Eye (tissue), 1 donor: ENCODE results near the gene KRT72.

ENCODE experiments used
- DNase-seq: peaks from one replicate; pipeline ENCODE4 v3.0.0-alpha.2; 2015

KRT72 gene

GRCh38 chr12:52600941-52601481 lies at the start of gene KRT72:
Gene KRT72 (minus strand): TSS chr12:52601463. CDS start chr12:52601452, 11 bp downstream.
- DNase-seq, result peak; percentile 13

GRCh38 chr12:52650520-52651081 lies 49.3 kb upstream of the KRT72 start:
- peak; percentile 10 for DNase-seq

- no peak for DNase-seq
Observed at GRCh38 chr12:52649066-52649465, 47.8 kb upstream of the KRT72 start.

- no peak for DNase-seq
Observed at GRCh38 chr12:52648012-52648550, 46.8 kb upstream of the KRT72 start.

GRCh38 chr12:52647601-52648000 lies 46.3 kb upstream of the KRT72 start:
- no peak for DNase-seq

- no peak for DNase-seq
Observed at GRCh38 chr12:52646613-52647012, 45.4 kb upstream of the KRT72 start.

GRCh38 chr12:52645982-52646381 lies 44.7 kb upstream of the KRT72 start:
- DNase-seq, result no peak

GRCh38 chr12:52645120-52645761 lies 44.0 kb upstream of the KRT72 start:
- DNase-seq, result no peak

- no peak for DNase-seq
Observed at GRCh38 chr12:52644078-52644415, 42.8 kb upstream of the KRT72 start.

GRCh38 chr12:52643233-52644077 lies 42.2 kb upstream of the KRT72 start:
- no peak for DNase-seq

- DNase-seq, result no peak
Observed at GRCh38 chr12:52641468-52641867, 40.2 kb upstream of the KRT72 start.

- DNase-seq, result no peak
Observed at GRCh38 chr12:52637299-52637698, 36.0 kb upstream of the KRT72 start.

- no peak for DNase-seq
Observed at GRCh38 chr12:52636592-52637258, 35.5 kb upstream of the KRT72 start.

- DNase-seq, result no peak
Observed at GRCh38 chr12:52636189-52636588, 34.9 kb upstream of the KRT72 start.

GRCh38 chr12:52634266-52635056 lies 33.2 kb upstream of the KRT72 start:
- DNase-seq, result no peak

GRCh38 chr12:52633383-52633782 lies 32.1 kb upstream of the KRT72 start:
- DNase-seq, result no peak

GRCh38 chr12:52632656-52633055 lies 31.4 kb upstream of the KRT72 start:
- DNase-seq, result no peak

- DNase-seq, result no peak
Observed at GRCh38 chr12:52631676-52632459, 30.6 kb upstream of the KRT72 start.

GRCh38 chr12:52631264-52631663 lies 30.0 kb upstream of the KRT72 start:
- no peak for DNase-seq

- no peak for DNase-seq
Observed at GRCh38 chr12:52630599-52631200, 29.4 kb upstream of the KRT72 start.

- DNase-seq, result no peak
Observed at GRCh38 chr12:52630008-52630500, 28.8 kb upstream of the KRT72 start.
